SH-SY5Y (cell line): Measurements from ENCODE around the gene WWOX.

Experiments used
- GATA2 ChIP-seq: IDR thresholded peaks from 2 replicates; pipeline ENCODE4 v1.6.1; 2011; ENCODE audit warnings: mild to moderate bottlenecking, low read depth, low read length
- GATA3 ChIP-seq: IDR thresholded peaks from 2 replicates; pipeline ENCODE4 v1.6.1; 2011; ENCODE audit warnings: low read depth, mild to moderate bottlenecking, low read length, moderate library complexity

DNA sequence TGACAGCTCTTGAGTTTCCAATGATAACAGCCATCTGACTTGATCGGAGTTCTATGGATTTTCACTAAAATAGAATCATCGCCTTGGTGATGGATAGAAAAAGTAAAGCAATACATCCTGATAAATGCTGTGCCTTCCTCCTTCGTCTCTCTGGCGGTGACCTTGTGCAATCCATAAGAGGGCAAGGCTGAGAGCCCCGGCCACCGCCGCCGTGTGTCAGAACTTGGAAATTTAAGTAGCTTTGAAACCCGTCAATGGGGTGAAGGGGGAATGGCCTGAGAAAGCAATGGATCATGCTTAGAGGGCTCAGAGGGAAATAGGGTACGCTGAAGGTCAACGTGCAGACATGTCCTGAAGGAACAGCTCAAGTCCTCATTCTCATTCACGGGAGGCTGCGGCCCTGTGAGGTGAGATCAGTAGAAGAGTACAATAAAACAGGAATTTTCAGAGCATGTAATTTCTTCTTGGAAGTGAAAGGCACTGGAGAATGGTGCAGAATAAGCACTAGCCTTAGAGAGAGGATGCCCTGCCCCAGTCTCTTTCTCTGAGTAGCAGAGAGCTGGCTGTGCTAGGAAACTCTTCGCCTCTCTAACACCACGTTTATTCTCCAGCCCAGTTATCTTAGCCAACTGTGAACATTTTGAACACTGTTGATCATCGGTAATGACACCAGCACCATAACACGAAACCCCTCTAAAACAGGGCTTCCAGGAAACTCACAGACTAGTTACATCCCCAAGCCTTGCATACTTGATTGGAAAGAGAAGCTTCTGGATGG is 573.5 kb downstream of the WWOX start:
- TF ChIP-seq GATA2 (no peak), GATA3 (no peak)
